Stomach (tissue), 9 donors: ENCODE data around the gene SLC44A1. TPM values are rescaled to one million over a fixed set of nuclear protein-coding genes. Genes with fewer than 3 reads are reported as not detected.

Source experiments
- DNase-seq, 2 donors: peaks; one replicate each; pipeline versions ENCODE4 v3.0.0 to v3.0.0-alpha.2; 2013 to 2019
- H3K27ac ChIP-seq, 5 donors: fragments of 200-600 bp in 4 of 5; sonication (generic) in 4 of 5; one replicate each; pipeline ENCODE4 v1.5.1; 2013 to 2019; ENCODE audit warnings: mild to moderate bottlenecking in 1 of 5, moderate library complexity in 1 of 5
- H3K27me3 ChIP-seq, 3 donors: fragments of 200-600 bp; sonication (generic); one replicate each; pipeline ENCODE4 v1.5.1; 2017 to 2019; ENCODE audit warnings: mixed run types in 1 of 3
- H3K36me3 ChIP-seq, 4 donors: fragments of 200-600 bp; sonication (generic); 1 replicate in 3 of 4; 2 replicates in 1 of 4; pipeline ENCODE4 v1.5.1; 2016 to 2019
- H3K4me1 ChIP-seq, 4 donors: fragments of 200-600 bp; sonication (generic); one replicate each; pipeline ENCODE4 v1.5.1; 2016 to 2019
- H3K4me3 ChIP-seq, 4 donors: fragments of 200-600 bp; sonication (generic) in 3 of 4; one replicate each; pipeline ENCODE4 v1.5.1; 2016 to 2019; ENCODE audit warnings: mild to moderate bottlenecking in 1 of 4
- H3K9me3 ChIP-seq, 4 donors: fragments of 200-600 bp; sonication (generic); one replicate each; pipeline ENCODE4 v1.5.1; 2016 to 2019
- CTCF ChIP-seq, 7 experiments: fragments of 450-650 bp in 4 of 7; fragments of 200-600 bp in 3 of 7; sonication (generic) in 3 of 7; IDR thresholded peaks; one replicate each; pipeline ENCODE4 v1.5.1; 2016 to 2019; ENCODE audit warnings: antibody characterized with exemption in 7 of 7, control low read depth in 2 of 7, mild to moderate bottlenecking in 1 of 7
- EP300 ChIP-seq: sonication (generic); formaldehyde crosslinking; IDR thresholded peaks from one replicate; pipeline ENCODE4 v1.6.1; 2017; ENCODE audit warnings: antibody characterized with exemption
- POLR2A ChIP-seq, 4 donors: fragments of 450-650 bp; IDR thresholded peaks; one replicate each; pipeline ENCODE4 v1.6.1; 2016; ENCODE audit warnings: antibody characterized with exemption in 4 of 4, control low read depth in 2 of 4, mild to moderate bottlenecking in 1 of 4, moderate library complexity in 1 of 4
- POLR2AphosphoS5 ChIP-seq, 3 donors: sonication (generic); formaldehyde crosslinking; IDR thresholded peaks; one replicate each; pipeline ENCODE4 v1.6.1; 2016; ENCODE audit warnings: antibody characterized with exemption in 3 of 3
- WGBS, 5 donors: extraction: QIAGEN DNeasy Blood & Tissue Kit in 3 of 5; methylation state at CpG; one replicate each; pipeline versions ENCODE4 v1.1.5 to v1.1.7; 2013 to 2018; 5-methylcytosine and 5-hydroxymethylcytosine counted together
- intact Hi-C: fragments of 100-400 bp; cut with DNase I; formaldehyde crosslinking; loops from one replicate; pipeline ENCODE4 v1.15.1; 2023; ENCODE audit warnings: low total_unique reads
- polyA plus RNA-seq, 3 donors: library from polyadenylated mRNA; stranded (reverse); fragments of 200-250 nt; gene quantifications; one replicate each; pipeline ENCODE4 v1.2.3, GENCODE V29; 2013
- total RNA-seq, 5 donors: library from RNA; depleted of rRNA; stranded (reverse); fragments of >200 nt; gene quantifications; one replicate each; pipeline versions ENCODE4 v1.1.0 to v1.2.3, GENCODE V29; 2014 to 2016
- donor health status: healthy with polysubstance abuse.
- donor health status: Bipolar disorder and iron deficiency.
- donor health status: healthy.

SLC44A1 gene
- total and polyA plus RNA-seq, 8 donors, result 5.7 to 82.8 (median 16.1) TPM

GRCh38 chr9:105299190-105299854, 54.9 kb downstream of the SLC44A1 start:
- H3K9me3 ChIP-seq, result no peaks in the 10 kb centered on the region
- H3K36me3 ChIP-seq, result peaks cover 5 to 18% (median 16%) of the 10 kb centered on the region in 4 donors
- TF ChIP-seq POLR2A (IDR thresholded peaks at IDR 0.05) (peak in 1 of 4 donors; percentile 9), CTCF (IDR thresholded peaks at IDR 0.05) (no peak), POLR2AphosphoS5 (IDR thresholded peaks at IDR 0.05) (peak in 2 of 3 donors; percentile 78 to 86)
- H3K4me3 ChIP-seq, result no peak overlapping the region
- no peaks in the 10 kb centered on the region for H3K27me3 ChIP-seq
- peak; percentile 41 to 72 for DNase-seq
- WGBS, 5 donors, result 74 to 83% (median 79%) methylated on average over 7 of the region's 7 CpGs
- peak overlapping the region; percentile 59 to 83 (median 82) for H3K27ac ChIP-seq
- intact Hi-C loops, result no loop called here
- peaks cover 0 to 56% (median 16%) of the 10 kb centered on the region in 4 donors for H3K4me1 ChIP-seq

- intact Hi-C loops, result no loop called here
- H3K27ac ChIP-seq, result no peak overlapping the region
- TF ChIP-seq POLR2AphosphoS5 (IDR thresholded peaks at IDR 0.05) (no peak), CTCF (IDR thresholded peaks at IDR 0.05) (no peak), POLR2A (IDR thresholded peaks at IDR 0.05) (no peak), EP300 (no peak)
- no peak for DNase-seq
- H3K4me1 ChIP-seq, result peaks cover 0 to 40% (median 11%) of the 10 kb centered on the region in 4 donors
- WGBS, 5 donors, result 85 to 100% (median 96%) methylated on average over 2 of the region's 2 CpGs
- peaks cover 5 to 18% (median 16%) of the 10 kb centered on the region in 4 donors for H3K36me3 ChIP-seq
- H3K4me3 ChIP-seq, result no peak overlapping the region
- H3K27me3 ChIP-seq, result no peaks in the 10 kb centered on the region
- H3K9me3 ChIP-seq, result no peaks in the 10 kb centered on the region
These were observed 58.3 kb downstream of the SLC44A1 start for GRCh38 chr9:105302728-105303127.

- H3K9me3 ChIP-seq, result no peaks in the 10 kb centered on the region
- H3K4me1 ChIP-seq, result peaks cover 0 to 39% (median 20%) of the 10 kb centered on the region in 4 donors
- H3K27ac ChIP-seq, result no peak overlapping the region
- intact Hi-C loops, result no loop called here
- H3K4me3 ChIP-seq, result no peak overlapping the region
- peaks cover 0 to 3% (median 1%) of the 10 kb centered on the region in 4 donors for H3K36me3 ChIP-seq
- no peak for DNase-seq
- TF ChIP-seq POLR2A (IDR thresholded peaks at IDR 0.05), result no peak
- no peak for TF ChIP-seq POLR2AphosphoS5 (IDR thresholded peaks at IDR 0.05)
- no peak for TF ChIP-seq EP300
- TF ChIP-seq CTCF (IDR thresholded peaks at IDR 0.05), result no peak
- no peaks in the 10 kb centered on the region for H3K27me3 ChIP-seq
- WGBS, 5 donors, result 35 to 57% (median 50%) methylated on average over 1 of the region's 1 CpG
These were observed 61.4 kb downstream of the SLC44A1 start for GRCh38 chr9:105305856-105306255.

GRCh38 chr9:105306351-105307140, 62.1 kb downstream of the SLC44A1 start:
- Histone ChIP-seq H3K27me3 (no peaks in the 10 kb centered on the region), H3K27ac (no peak overlapping the region), H3K36me3 (no peaks in the 10 kb centered on the region), H3K9me3 (no peaks in the 10 kb centered on the region), H3K4me3 (no peak overlapping the region), H3K4me1 (peaks cover 0 to 37% (median 21%) of the 10 kb centered on the region in 4 donors)
- DNase-seq, result no peak
- intact Hi-C loops, result no loop called here
- WGBS, 5 donors, result 83 to 90% (median 87%) methylated on average over 5 of the region's 5 CpGs
- TF ChIP-seq POLR2AphosphoS5 (IDR thresholded peaks at IDR 0.05), result no peak
- no peak for TF ChIP-seq CTCF (IDR thresholded peaks at IDR 0.05)
- no peak for TF ChIP-seq POLR2A (IDR thresholded peaks at IDR 0.05)
- no peak for TF ChIP-seq EP300
